SJSA1 (cell line): ENCODE data around the gene ELF2. TPM values are rescaled to one million over a fixed set of nuclear protein-coding genes. Genes with fewer than 3 reads are reported as not detected.
"Not testable (repeated sequence)": the region's sequence is repeated elsewhere in the genome, so short reads cannot be mapped to it uniquely, and the experiment has no call there.

ENCODE experiments used
- DNase-seq, 2 experiments: peaks; one replicate each; pipeline ENCODE4 v3.0.0-alpha.2; 2015 to 2020; ENCODE audit warnings: low spot score in 2 of 2, low read depth in 1 of 2
- H3K27ac ChIP-seq: fragments of 250-450 bp; sonication (Bioruptor Pico); 2 replicates; pipeline ENCODE4 v1.5.1; 2020; ENCODE audit warnings: mild to moderate bottlenecking, moderate library complexity
- H3K27me3 ChIP-seq: fragments of 250-450 bp; sonication (Bioruptor Pico); replicated peaks from 2 replicates; pipeline ENCODE4 v1.5.1; 2020; ENCODE audit warnings: mild to moderate bottlenecking, moderate library complexity
- H3K36me3 ChIP-seq: fragments of 250-450 bp; sonication (Bioruptor Pico); 2 replicates; pipeline ENCODE4 v1.5.1; 2020; ENCODE audit warnings: mild to moderate bottlenecking
- H3K4me1 ChIP-seq: fragments of 250-450 bp; sonication (Bioruptor Pico); replicated peaks from 2 replicates; pipeline ENCODE4 v1.6.1; 2021; ENCODE audit warnings: mild to moderate bottlenecking
- H3K4me3 ChIP-seq: fragments of 250-450 bp; sonication (Bioruptor Pico); 2 replicates; pipeline ENCODE4 v1.5.1; 2020; ENCODE audit warnings: mild to moderate bottlenecking
- H3K9me3 ChIP-seq: fragments of 250-450 bp; sonication (Bioruptor Pico); replicated peaks from 2 replicates; pipeline ENCODE4 v1.5.1; 2020; ENCODE audit warnings: mild to moderate bottlenecking
- total RNA-seq: library from RNA; depleted of rRNA; stranded (reverse); fragments of >200 nt; shearing (Covaris generic); gene quantifications from 2 replicates; pipeline ENCODE4 v1.2.3, GENCODE V29; 2014

Gene ELF2
- total RNA-seq, 1 experiment from 2014 or later = 44.6 TPM

DNA sequence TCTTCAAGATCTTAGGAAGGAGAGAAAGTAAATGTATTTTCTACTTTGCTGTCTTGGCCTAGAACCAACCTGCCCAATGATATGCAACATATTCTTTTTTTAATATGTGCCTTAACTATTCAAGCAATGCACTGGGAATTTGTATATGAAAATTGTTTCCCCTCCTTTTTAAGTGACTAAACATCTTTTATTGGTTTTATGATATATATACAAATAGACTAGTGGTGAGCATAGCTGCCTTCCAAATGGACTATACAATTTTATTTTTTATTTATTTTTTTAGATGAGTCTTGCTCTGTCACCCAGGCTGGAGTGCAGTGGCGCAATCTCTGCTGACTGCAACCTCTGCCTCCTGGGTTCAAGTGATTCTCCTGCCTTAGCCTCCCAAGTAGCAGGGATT lies 151.2 kb downstream of the ELF2 start:
- Histone ChIP-seq H3K36me3 (peaks cover 51% of the 10 kb centered on the region), H3K9me3 (no peaks in the 10 kb centered on the region), H3K27ac (no peak overlapping the region), H3K4me1 (peaks cover 18% of the 10 kb centered on the region), H3K4me3 (no peak overlapping the region), H3K27me3 (no peaks in the 10 kb centered on the region)
- DNase-seq = no peak

DNA sequence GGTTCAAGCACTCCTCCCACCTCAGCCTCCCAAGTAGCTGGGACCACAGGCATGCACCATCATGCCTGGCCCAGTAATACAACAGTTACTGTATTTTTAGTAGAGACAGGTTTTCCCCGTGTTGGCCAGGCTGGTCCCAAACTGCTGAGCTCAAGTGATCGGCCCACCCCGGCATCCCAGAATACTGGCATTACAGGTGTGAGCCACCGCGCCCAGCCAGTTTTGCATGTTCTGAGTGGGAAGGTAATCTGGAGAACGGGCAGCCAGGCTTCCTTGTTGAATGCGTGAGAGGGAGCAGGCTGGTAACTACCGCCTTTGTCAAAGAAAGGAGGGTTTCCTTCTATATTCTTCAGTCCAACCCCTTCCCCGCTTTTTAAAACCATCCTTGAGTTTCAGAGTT lies 152.3 kb downstream of the ELF2 start:
- Histone ChIP-seq H3K27me3 (no peaks in the 10 kb centered on the region), H3K9me3 (no peaks in the 10 kb centered on the region), H3K36me3 (peaks cover 56% of the 10 kb centered on the region), H3K4me3 (no peak overlapping the region), H3K27ac (no peak overlapping the region), H3K4me1 (peaks cover 18% of the 10 kb centered on the region)
- no peak for DNase-seq

- DNase-seq = no peak
- no peaks in the 10 kb centered on the region for H3K27me3 ChIP-seq
- no peak overlapping the region for H3K27ac ChIP-seq
- peaks cover 36% of the 10 kb centered on the region for H3K4me1 ChIP-seq
- peaks cover 59% of the 10 kb centered on the region for H3K36me3 ChIP-seq
- no peaks in the 10 kb centered on the region for H3K9me3 ChIP-seq
- no peak overlapping the region for H3K4me3 ChIP-seq
Measured at GRCh38 chr4:139022835-139023234, 154.2 kb downstream of the ELF2 start.

DNA sequence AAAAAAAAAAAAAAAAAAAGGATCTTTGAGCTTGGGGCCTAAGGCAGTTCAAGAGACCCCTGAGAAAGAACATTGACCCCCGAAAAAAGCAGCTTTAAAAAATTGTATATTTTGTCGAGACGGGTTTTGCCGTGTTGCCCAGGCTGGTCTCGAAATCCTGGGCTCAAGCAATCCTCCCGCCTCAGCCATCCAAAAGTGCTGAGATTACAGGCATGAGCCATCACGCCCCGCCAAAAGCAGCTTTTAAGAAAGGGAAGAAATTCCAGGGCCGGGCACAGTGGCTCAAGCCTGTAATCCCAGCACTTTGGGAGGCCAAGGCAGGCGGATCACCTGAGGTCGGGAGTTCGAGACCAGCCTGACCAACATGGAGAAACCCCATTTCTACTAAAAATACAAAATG lies 155.9 kb downstream of the ELF2 start:
- H3K27ac ChIP-seq, H3K4me3 ChIP-seq, DNase-seq, H3K9me3 ChIP-seq, H3K27me3 ChIP-seq: not testable (repeated sequence)
- H3K4me1 ChIP-seq = peaks cover 38% of the 10 kb centered on the region
- peaks cover 59% of the 10 kb centered on the region for H3K36me3 ChIP-seq

DNA sequence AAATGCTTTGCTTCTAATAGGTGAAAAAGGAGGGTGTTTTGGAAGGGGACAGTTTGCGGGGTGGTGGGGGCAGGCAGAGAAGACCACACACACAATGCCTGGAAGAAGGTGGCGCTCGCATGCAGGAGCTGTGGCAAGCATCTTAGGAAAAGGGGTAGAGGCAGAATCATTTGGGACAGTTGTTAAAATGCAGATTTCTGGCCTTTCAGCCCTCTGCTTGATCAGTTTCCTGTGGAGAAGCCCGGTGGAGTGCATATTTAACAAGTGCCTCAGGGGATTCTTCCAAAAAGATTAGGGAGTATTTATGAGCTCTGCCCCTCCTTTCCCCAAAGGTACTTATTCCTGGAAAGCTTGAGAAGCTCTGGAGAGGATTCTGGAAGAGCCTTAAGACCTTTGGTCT lies 156.6 kb downstream of the ELF2 start:
- H3K9me3 ChIP-seq = no peaks in the 10 kb centered on the region
- H3K4me3 ChIP-seq = no peak overlapping the region
- DNase-seq = no peak
- peaks cover 64% of the 10 kb centered on the region for H3K36me3 ChIP-seq
- no peak overlapping the region for H3K27ac ChIP-seq
- peaks cover 32% of the 10 kb centered on the region for H3K4me1 ChIP-seq
- no peaks in the 10 kb centered on the region for H3K27me3 ChIP-seq

- DNase-seq = peak in 1 of 2 experiments; percentile 34
- H3K36me3 ChIP-seq = peaks cover 57% of the 10 kb centered on the region
- H3K4me3 ChIP-seq = no peak overlapping the region
- H3K4me1 ChIP-seq = peaks cover 34% of the 10 kb centered on the region
- H3K27me3 ChIP-seq = no peaks in the 10 kb centered on the region
- no peak overlapping the region for H3K27ac ChIP-seq
- no peaks in the 10 kb centered on the region for H3K9me3 ChIP-seq
Measured at GRCh38 chr4:139018971-139019758, 157.9 kb downstream of the ELF2 start.

DNA sequence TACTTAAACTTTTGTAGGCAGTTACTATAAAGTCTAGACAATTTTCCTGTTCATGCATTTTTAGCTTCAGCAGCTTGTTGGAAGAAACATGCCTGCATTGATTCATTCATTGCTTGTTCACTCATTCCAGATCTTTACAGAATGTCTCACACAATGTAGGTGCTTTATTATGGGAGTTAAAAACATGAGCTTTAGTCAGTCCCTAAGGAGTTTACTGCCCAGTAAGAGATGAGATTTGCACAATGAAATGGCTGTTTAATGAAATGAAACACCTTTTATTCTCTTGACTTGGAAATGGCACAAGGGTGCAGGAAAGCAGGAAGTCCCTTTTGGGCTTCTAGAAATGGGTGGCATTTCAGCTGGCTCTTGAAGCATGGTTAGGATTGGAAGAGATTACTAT lies 158.5 kb downstream of the ELF2 start:
- no peak for DNase-seq
- Histone ChIP-seq H3K4me3 (no peak overlapping the region), H3K9me3 (no peaks in the 10 kb centered on the region), H3K4me1 (peaks cover 40% of the 10 kb centered on the region), H3K27ac (peak overlapping the region; percentile 21), H3K27me3 (no peaks in the 10 kb centered on the region), H3K36me3 (peaks cover 53% of the 10 kb centered on the region)

DNA sequence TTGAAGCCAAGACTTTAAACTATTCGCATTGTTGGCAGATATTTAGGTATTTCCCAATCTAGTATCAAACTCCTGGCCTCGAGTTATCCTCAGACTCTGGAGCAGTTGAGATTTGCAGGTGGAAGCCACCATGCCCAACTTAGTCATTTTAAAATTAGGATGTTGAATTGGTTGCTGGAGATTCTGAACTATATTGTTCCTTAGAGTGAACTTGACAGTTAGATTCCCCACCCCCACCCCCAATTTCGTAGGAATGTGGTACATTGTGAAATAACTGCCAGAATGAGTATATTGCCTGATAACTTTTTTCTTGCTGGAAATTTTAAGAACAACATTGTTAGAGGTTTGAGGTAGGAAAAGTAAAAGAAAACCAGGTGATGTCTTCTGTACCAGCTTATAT lies 159.2 kb downstream of the ELF2 start:
- Histone ChIP-seq H3K4me1 (peaks cover 41% of the 10 kb centered on the region), H3K27ac (peak overlapping the region; percentile 21), H3K27me3 (no peaks in the 10 kb centered on the region), H3K36me3 (peaks cover 48% of the 10 kb centered on the region), H3K9me3 (no peaks in the 10 kb centered on the region), H3K4me3 (no peak overlapping the region; the same call in 1 of the 2 replicates)
- DNase-seq = peak in 1 of 2 experiments; percentile 27

DNA sequence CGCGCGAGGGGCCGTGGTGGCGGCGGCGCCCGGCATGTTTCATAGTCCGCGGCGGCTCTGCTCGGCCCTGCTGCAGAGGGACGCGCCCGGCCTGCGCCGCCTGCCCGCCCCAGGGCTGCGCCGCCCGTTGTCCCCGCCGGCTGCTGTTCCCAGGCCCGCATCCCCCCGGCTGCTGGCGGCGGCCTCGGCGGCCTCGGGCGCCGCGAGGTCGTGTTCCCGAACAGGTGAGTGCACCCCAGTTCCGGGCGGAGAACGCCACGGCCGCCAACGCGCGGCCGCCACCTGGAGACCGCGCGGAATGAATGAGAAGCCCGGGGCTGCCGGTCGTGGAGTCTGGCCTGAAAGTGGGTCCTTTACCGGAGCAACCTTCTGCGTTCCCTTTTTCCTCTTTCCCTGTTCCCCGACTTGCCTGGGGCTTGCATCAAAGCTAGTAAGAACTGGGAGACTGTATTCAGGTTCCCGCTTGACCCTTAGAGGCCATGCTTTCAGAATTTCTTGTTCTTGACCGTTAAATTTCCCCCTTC lies 161.0 kb downstream of the ELF2 start:
- H3K4me1 ChIP-seq = peaks cover 41% of the 10 kb centered on the region
- H3K36me3 ChIP-seq = peaks cover 34% of the 10 kb centered on the region
- peak overlapping the region; percentile 99 for H3K27ac ChIP-seq
- H3K4me3 ChIP-seq = peak overlapping the region; percentile 92
- H3K27me3 ChIP-seq = no peaks in the 10 kb centered on the region
- H3K9me3 ChIP-seq = no peaks in the 10 kb centered on the region
- DNase-seq = peak in 1 of 2 experiments; percentile 55

DNA sequence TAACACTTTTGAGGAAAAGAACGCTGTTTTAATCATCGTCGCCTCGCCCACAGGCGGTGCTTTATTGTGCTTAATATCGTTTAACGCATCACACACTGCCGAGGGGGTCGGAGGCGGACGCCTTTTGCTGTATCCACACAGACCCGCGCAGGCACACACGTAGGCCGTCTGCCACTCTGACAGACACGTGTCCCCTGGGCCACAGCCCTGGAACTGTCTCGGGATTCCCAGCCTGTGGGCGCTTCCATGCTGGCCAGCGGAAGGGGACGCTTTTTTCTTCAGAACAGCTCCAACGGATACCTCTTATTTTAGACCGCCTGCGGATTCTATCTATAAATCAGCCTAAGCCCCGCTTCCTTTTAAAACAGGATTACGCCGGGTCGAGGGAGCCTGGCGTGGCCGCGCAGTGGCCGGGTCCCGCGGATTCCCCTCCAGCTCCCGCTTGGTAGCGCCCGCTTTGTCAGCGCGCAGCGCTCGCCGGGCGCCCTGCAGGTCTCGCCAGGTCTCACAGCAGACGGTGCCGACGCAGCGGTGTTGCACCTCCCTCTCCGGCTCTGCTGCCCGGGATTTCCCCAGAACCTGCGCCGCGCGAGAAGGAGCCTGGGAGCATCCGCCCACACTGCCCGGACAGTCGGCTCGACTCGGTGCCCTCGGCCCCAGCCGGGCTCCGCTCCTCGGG lies 161.6 kb downstream of the ELF2 start, which contains the start of gene NOCT:
NOCT (plus strand) TSS at position 513 of the 679 bp plus-strand sequence. CDS start 201 bp downstream, outside the sequence.
- DNase-seq = peak; percentile 94 to 97
- Histone ChIP-seq H3K4me1 (peaks cover 41% of the 10 kb centered on the region), H3K27me3 (no peaks in the 10 kb centered on the region), H3K9me3 (no peaks in the 10 kb centered on the region), H3K4me3 (peak within 1 kb of the TSS; percentile 92), H3K36me3 (peaks cover 30% of the 10 kb centered on the region), H3K27ac (peak within 1 kb of the TSS; percentile 99)

DNA sequence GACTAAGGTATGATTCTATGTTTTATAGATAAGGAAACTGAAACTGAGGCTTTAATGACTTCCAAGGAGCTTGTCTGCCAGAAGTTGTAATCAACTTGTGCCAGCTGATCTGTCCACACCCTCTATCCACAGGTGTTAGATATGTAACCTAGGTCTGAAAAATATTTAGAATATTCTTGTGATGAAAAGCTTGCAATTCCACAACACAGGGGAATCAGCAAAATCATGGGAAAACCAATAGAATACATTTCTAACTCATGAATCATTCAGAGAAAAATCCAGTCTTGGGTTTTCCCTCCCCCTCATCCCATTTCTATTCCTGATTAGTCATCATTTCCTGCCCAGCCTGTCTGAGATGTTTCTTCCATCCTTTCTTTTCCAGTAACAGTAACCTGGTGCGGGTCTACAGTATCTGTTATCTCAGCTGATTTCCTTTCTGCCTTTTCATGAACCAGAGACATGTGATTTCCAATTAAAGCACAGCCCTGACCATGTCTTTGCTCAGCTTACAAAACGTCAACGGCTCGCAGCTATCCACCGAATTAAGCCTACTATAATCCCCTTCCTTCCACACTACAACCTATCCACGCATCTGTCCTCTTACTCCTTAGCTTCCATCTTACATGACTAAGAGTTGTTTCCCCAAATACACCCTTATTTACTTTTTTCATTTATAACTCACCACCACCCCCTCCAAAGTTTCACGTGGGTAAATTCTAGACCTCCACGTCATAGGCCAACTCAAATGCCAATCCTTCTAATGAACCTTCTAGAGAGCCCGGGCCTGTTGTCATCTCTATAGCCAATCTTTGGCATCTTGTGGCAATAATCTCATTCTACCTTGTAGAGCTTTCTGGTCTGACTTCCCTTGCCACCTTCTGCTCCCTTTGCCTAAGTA lies 162.4 kb downstream of the ELF2 start:
- DNase-seq = peak; percentile 75 to 98
- H3K36me3 ChIP-seq = peaks cover 22% of the 10 kb centered on the region
- peak overlapping the region; percentile 92 for H3K4me3 ChIP-seq
- H3K27ac ChIP-seq = peak overlapping the region; percentile 99
- H3K4me1 ChIP-seq = peaks cover 39% of the 10 kb centered on the region
- no peaks in the 10 kb centered on the region for H3K27me3 ChIP-seq
- no peaks in the 10 kb centered on the region for H3K9me3 ChIP-seq

GRCh38 chr4:139011225-139011950 lies 165.6 kb downstream of the ELF2 start:
- Histone ChIP-seq H3K27me3 (no peaks in the 10 kb centered on the region), H3K4me3 (no peak overlapping the region), H3K27ac (no peak overlapping the region), H3K9me3 (peaks cover 5% of the 10 kb centered on the region), H3K36me3 (peaks cover 5% of the 10 kb centered on the region), H3K4me1 (peaks cover 19% of the 10 kb centered on the region)
- DNase-seq = no peak

- H3K4me1 ChIP-seq = peaks cover 13% of the 10 kb centered on the region
- peaks cover 5% of the 10 kb centered on the region for H3K9me3 ChIP-seq
- H3K36me3 ChIP-seq = no peaks in the 10 kb centered on the region
- no peak for DNase-seq
- no peaks in the 10 kb centered on the region for H3K27me3 ChIP-seq
- no peak overlapping the region for H3K4me3 ChIP-seq
- H3K27ac ChIP-seq = no peak overlapping the region
Measured at GRCh38 chr4:139009702-139010101, 167.3 kb downstream of the ELF2 start.
